Activated effector memory CD4-positive, alpha-beta T cell treated with anti-CD3 and anti-CD28 coated beads, Interleukin-2, amount 50 U/mL, for 16 hours (primary cell): ENCODE results near the gene CLIP2.
A peak's percentile ranks its signal among the peaks of the same experiment; 100 is the strongest.
"Not testable (repeated sequence)": the region's sequence is repeated elsewhere in the genome, so short reads cannot be mapped to it uniquely, and the experiment has no call there.

Experiments
- DNase-seq: peaks from one replicate; pipeline ENCODE4 v3.0.0-alpha.2; 2020

Gene CLIP2

GRCh38 chr7:74376256-74377036 is 87.2 kb downstream of the CLIP2 start:
- no peak for DNase-seq

GRCh38 chr7:74379938-74380337 is 90.7 kb downstream of the CLIP2 start:
- no peak for DNase-seq

GRCh38 chr7:74380720-74381119 is 91.5 kb downstream of the CLIP2 start:
- no peak for DNase-seq

GRCh38 chr7:74384086-74384485 is 94.9 kb downstream of the CLIP2 start:
- not testable (repeated sequence) for DNase-seq

GRCh38 chr7:74384854-74385253 is 95.6 kb downstream of the CLIP2 start:
- not testable (repeated sequence) for DNase-seq

GRCh38 chr7:74387606-74388005 is 98.4 kb downstream of the CLIP2 start:
- no peak for DNase-seq

GRCh38 chr7:74388880-74389415 is 99.7 kb downstream of the CLIP2 start:
- no peak for DNase-seq

GRCh38 chr7:74393722-74394121 is 104.5 kb downstream of the CLIP2 start:
- DNase-seq: peak; percentile 17

- DNase-seq: peak; percentile 19
Observed at GRCh38 chr7:74394601-74395000, 105.4 kb downstream of the CLIP2 start.

GRCh38 chr7:74395745-74396311 is 106.6 kb downstream of the CLIP2 start:
- DNase-seq: peak; percentile 10

GRCh38 chr7:74396993-74397392 is 107.8 kb downstream of the CLIP2 start:
- DNase-seq: peak; percentile 53

- DNase-seq: no peak
Observed at GRCh38 chr7:74398426-74398825, 109.2 kb downstream of the CLIP2 start.

GRCh38 chr7:74399006-74399405 is 109.8 kb downstream of the CLIP2 start:
- peak; percentile 27 for DNase-seq

GRCh38 chr7:74400420-74401136 is 111.4 kb downstream of the CLIP2 start:
- peak; percentile 56 for DNase-seq

GRCh38 chr7:74401137-74401859 is 112.1 kb downstream of the CLIP2 start:
- peak; percentile 90 for DNase-seq

- not testable (repeated sequence) for DNase-seq
Observed at GRCh38 chr7:74402668-74403067, 113.5 kb downstream of the CLIP2 start.

GRCh38 chr7:74403521-74404387 is 114.5 kb downstream of the CLIP2 start:
- no peak for DNase-seq

- DNase-seq: no peak
Observed at GRCh38 chr7:74404388-74404700, 115.1 kb downstream of the CLIP2 start.

- DNase-seq: no peak
Observed at GRCh38 chr7:74404741-74405140, 115.5 kb downstream of the CLIP2 start.

GRCh38 chr7:74405191-74405898 is 116.1 kb downstream of the CLIP2 start:
- DNase-seq: no peak

- DNase-seq: no peak
Observed at GRCh38 chr7:74405899-74406512, 116.8 kb downstream of the CLIP2 start.
